NCI-H82 (cell line): ENCODE results near the gene TCL1B.

Experiments used
- DNase-seq: peaks from one replicate; lab custom pipeline; 2025; lab: John Stamatoyannopoulos, UW

The TCL1B gene

GRCh38 chr14:95667249-95667693 is 19.0 kb upstream of the TCL1B start:
- DNase-seq = no peak

- DNase-seq = no peak
These were observed 17.9 kb upstream of the TCL1B start for GRCh38 chr14:95668235-95668772.

- no peak for DNase-seq
These were observed 11.6 kb upstream of the TCL1B start for GRCh38 chr14:95674613-95675012.

GRCh38 chr14:95675486-95675885 is 10.7 kb upstream of the TCL1B start:
- no peak for DNase-seq

- no peak for DNase-seq
These were observed 8.9 kb upstream of the TCL1B start for GRCh38 chr14:95677179-95677835.

GRCh38 chr14:95679148-95679815 is 6.9 kb upstream of the TCL1B start:
- no peak for DNase-seq

- peak; percentile 15 for DNase-seq
These were observed 6.1 kb upstream of the TCL1B start for GRCh38 chr14:95679998-95680735.

GRCh38 chr14:95681153-95681552 is 5.1 kb upstream of the TCL1B start:
- DNase-seq = no peak

- peak; percentile 42 for DNase-seq
These were observed 2.4 kb upstream of the TCL1B start for GRCh38 chr14:95683793-95684192.

- DNase-seq = no peak
These were observed 709 bp downstream of the TCL1B start for GRCh38 chr14:95686935-95687334.

GRCh38 chr14:95689441-95689840 is 3.2 kb downstream of the TCL1B start:
- DNase-seq = no peak

- DNase-seq = no peak
These were observed 4.6 kb downstream of the TCL1B start for GRCh38 chr14:95690815-95691214.

- no peak for DNase-seq
These were observed 5.4 kb downstream of the TCL1B start for GRCh38 chr14:95691591-95691990.

- DNase-seq = no peak
These were observed 5.9 kb downstream of the TCL1B start for GRCh38 chr14:95692109-95692508.

GRCh38 chr14:95695051-95695450 is 8.8 kb downstream of the TCL1B start:
- no peak for DNase-seq

- DNase-seq = no peak
These were observed 9.7 kb downstream of the TCL1B start for GRCh38 chr14:95695913-95696312.

- DNase-seq = no peak
These were observed 10.5 kb downstream of the TCL1B start for GRCh38 chr14:95696741-95697140.

- DNase-seq = no peak
These were observed 11.5 kb downstream of the TCL1B start for GRCh38 chr14:95697764-95698163.

GRCh38 chr14:95698287-95698686 is 12.1 kb downstream of the TCL1B start:
- no peak for DNase-seq

- DNase-seq = no peak
These were observed 13.2 kb downstream of the TCL1B start for GRCh38 chr14:95699412-95699811.

GRCh38 chr14:95700221-95700976 is 14.2 kb downstream of the TCL1B start:
- no peak for DNase-seq

- DNase-seq = no peak
These were observed 15.6 kb downstream of the TCL1B start for GRCh38 chr14:95701846-95702221.
